Kidney epithelial cell (primary cell): ENCODE data around the gene GALNS. TPM values are rescaled to one million over a fixed set of nuclear protein-coding genes. Genes with fewer than 3 reads are reported as not detected.

Experiments used
- DNase-seq: peaks from one replicate; pipeline ENCODE4 v3.0.0-alpha.2; 2010; ENCODE audit warnings: low read depth
- H3K27me3 ChIP-seq: 2 replicates; pipeline ENCODE4 v1.6.0; 2011; ENCODE audit warnings: low read length; ENCODE audit not compliant: control insufficient read depth, insufficient read depth
- H3K36me3 ChIP-seq: 2 replicates; pipeline ENCODE4 v1.5.1; 2011; ENCODE audit warnings: low read length; ENCODE audit not compliant: control insufficient read depth, insufficient read depth
- H3K4me3 ChIP-seq: 2 replicates; pipeline ENCODE4 v1.5.1; 2011; ENCODE audit warnings: low read depth, mild to moderate bottlenecking, control low read depth, low read length
- total RNA-seq: library from RNA; depleted of rRNA; stranded (reverse); fragments of >200 nt; gene quantifications from 2 replicates; pipeline ENCODE4 v1.2.3, GENCODE V29; 2015
- TF ChIP-seq, protein P1 (sequence below): IDR thresholded peaks from 2 replicates; pipeline ENCODE4 v1.5.1; 2011; ENCODE audit warnings: mild to moderate bottlenecking, moderate library complexity, low read length, control low read depth, inconsistent platforms; ENCODE audit not compliant: insufficient read depth, poor library complexity, severe bottlenecking

GALNS gene
- total RNA-seq, 1 donor from 2014 or later: 23.6 TPM

DNA sequence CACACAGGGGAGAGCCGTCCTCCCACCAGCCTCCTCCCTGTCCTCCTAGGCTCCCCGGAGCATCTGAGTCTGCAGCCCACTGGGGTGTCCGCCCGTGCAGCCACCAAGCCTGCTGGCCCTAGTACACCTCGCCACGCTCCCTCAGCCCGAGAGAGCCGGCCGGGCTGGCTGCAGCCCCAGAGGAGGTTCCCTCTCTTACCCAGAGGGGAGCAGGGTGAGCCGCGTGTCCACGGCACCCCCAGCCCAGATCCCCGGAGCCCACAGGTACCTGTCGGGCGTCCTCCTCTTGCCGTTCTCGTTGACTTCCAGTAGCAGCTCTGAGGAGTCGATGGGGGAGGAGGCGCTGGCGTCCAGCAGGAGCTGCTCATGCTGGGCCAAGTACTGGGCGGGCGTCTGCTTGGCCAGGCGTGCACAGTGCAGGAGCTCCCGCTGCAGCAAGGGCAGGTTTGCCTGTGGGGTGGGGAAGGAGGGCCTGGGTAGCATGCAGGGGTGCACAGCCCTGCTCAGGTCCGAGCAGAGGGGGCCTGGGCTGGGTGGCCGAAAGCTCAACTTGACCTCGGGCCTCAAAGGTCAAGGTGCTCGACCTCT is 29.0 kb upstream of the GALNS start:
- no peak for DNase-seq
- Histone ChIP-seq H3K4me3 (no peak overlapping the region), H3K27me3 (peaks cover 31% of the 10 kb centered on the region), H3K36me3 (no peaks in the 10 kb centered on the region)
- TF ChIP-seq, protein P1, sequence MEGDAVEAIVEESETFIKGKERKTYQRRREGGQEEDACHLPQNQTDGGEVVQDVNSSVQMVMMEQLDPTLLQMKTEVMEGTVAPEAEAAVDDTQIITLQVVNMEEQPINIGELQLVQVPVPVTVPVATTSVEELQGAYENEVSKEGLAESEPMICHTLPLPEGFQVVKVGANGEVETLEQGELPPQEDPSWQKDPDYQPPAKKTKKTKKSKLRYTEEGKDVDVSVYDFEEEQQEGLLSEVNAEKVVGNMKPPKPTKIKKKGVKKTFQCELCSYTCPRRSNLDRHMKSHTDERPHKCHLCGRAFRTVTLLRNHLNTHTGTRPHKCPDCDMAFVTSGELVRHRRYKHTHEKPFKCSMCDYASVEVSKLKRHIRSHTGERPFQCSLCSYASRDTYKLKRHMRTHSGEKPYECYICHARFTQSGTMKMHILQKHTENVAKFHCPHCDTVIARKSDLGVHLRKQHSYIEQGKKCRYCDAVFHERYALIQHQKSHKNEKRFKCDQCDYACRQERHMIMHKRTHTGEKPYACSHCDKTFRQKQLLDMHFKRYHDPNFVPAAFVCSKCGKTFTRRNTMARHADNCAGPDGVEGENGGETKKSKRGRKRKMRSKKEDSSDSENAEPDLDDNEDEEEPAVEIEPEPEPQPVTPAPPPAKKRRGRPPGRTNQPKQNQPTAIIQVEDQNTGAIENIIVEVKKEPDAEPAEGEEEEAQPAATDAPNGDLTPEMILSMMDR: no peak

GRCh38 chr16:88884569-88885271 is 28.0 kb upstream of the GALNS start:
- H3K27me3 ChIP-seq: peaks cover 41% of the 10 kb centered on the region
- TF ChIP-seq, protein P1: no peak
- no peaks in the 10 kb centered on the region for H3K36me3 ChIP-seq
- DNase-seq: no peak
- H3K4me3 ChIP-seq: no peak overlapping the region

DNA sequence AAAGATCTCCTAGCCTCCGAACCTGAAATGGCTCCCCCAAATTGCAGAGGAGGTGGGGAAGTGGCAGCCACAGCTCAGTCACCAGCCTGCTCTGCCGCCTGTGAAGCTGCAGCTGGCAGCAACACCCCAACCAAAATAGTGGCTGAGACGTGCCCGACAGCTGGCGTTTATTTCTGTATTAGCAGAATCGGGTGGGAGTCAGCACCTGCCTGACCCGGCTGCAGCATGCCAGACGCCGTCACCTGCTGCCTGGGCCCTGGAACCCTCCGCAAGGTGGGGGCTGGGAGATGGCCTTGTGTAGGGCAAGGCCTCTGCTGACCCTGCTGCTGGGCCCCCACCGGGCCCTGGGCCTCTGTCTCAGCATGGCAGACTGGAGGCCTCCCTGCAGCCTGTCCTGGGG is 27.2 kb upstream of the GALNS start:
- Histone ChIP-seq H3K36me3 (no peaks in the 10 kb centered on the region), H3K27me3 (peaks cover 49% of the 10 kb centered on the region), H3K4me3 (no peak overlapping the region)
- no peak for DNase-seq
- TF ChIP-seq, protein P1: no peak

GRCh38 chr16:88883117-88883895 is 26.6 kb upstream of the GALNS start:
- DNase-seq: no peak
- TF ChIP-seq, protein P1: no peak
- H3K36me3 ChIP-seq: no peaks in the 10 kb centered on the region
- H3K4me3 ChIP-seq: no peak overlapping the region
- H3K27me3 ChIP-seq: peaks cover 52% of the 10 kb centered on the region

DNA sequence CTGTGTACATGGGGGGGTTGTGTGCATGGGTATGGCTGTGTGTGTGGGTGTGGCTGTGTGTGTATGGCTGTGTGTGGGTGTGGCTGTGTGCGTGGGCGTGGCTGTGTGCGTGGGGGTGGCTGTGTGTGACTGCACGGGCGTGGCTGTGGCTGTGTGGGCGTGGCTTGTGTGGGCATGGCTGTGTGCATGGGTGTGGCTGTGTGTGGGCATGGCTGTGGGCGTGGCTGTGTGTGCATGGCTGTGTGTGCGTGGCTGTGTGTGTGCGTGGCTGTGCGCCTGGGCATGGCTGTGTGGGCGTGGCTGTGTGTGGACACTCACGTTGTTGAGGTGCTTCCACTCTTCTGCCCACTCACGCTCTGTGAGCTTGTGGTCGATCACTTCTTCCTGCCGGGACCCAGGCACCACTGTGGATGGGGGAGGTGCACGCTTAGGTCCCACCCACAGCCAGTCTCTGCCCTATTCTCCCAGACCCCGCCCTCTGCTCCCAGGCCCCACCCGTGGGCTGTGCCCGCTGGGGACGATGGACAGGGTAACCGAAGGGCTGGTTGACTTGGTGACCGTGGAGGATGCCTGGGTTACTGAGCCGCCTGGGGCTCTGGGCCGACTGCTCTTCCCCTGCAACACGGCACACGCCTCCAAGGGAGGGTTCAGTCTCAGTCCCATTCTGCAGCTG is 25.7 kb upstream of the GALNS start:
- Histone ChIP-seq H3K36me3 (no peaks in the 10 kb centered on the region), H3K4me3 (no peak overlapping the region), H3K27me3 (peaks cover 53% of the 10 kb centered on the region)
- TF ChIP-seq, protein P1: no peak
- DNase-seq: no peak
